Left lobe of liver (tissue), 2 donors: ENCODE measurements around the gene ALX3. TPM values are rescaled to one million over a fixed set of nuclear protein-coding genes. Genes with fewer than 3 reads are reported as not detected.
"Not testable (repeated sequence)": the region's sequence is repeated elsewhere in the genome, so short reads cannot be mapped to it uniquely, and the experiment has no call there.

Source experiments
- ATAC-seq: fragments of 200-7000 bp; cut with Tn5 transposase; one replicate; pipeline ENCODE4 v1.9.1; 2020; ENCODE audit warnings: mild to moderate bottlenecking, moderate library complexity
- DNase-seq: peaks from one replicate; pipeline ENCODE4 v3.0.0-alpha.2; 2020; ENCODE audit warnings: low spot score
- total RNA-seq: library from RNA; stranded (reverse); gene quantifications from one replicate; pipeline ENCODE4 v1.2.1, GENCODE V29; 2021
- donor health status: DM: no; HTN: no; CAD: no; lungs with moderate emphysema.
- donor health status: DM: no; HTN: yes; CAD: no.

Gene ALX3
- total RNA-seq, 1 donor from 2014 or later, result not detected

- no peak for ATAC-seq
- DNase-seq, result no peak
These were observed 21.4 kb downstream of the ALX3 start for GRCh38 chr1:110048923-110049601.

- ATAC-seq (peak; percentile 69), DNase-seq (no peak)
These were observed 22.2 kb downstream of the ALX3 start for GRCh38 chr1:110048240-110048639.

DNA sequence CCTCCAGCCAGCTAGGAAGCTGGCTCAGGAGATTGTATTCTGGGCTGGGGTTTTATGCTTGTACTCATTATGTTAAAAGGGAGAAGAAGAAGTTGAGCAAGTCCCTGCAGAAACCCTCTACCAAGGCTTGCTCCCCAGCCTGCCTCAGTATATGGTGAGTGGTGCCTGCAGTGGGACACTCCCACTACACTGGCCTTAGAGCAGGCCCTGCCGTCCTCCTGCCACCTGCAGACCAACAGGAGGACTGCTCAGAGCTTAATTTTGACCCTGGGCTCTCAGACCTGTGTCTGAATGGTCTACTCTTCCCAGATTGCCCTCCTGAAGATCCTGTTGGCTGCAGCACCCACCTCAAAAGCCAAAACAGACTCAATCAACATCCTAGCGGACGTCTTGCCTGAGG lies 23.0 kb downstream of the ALX3 start:
- ATAC-seq (peak; percentile 52), DNase-seq (no peak)

GRCh38 chr1:110043016-110043415 lies 27.5 kb downstream of the ALX3 start:
- DNase-seq, result no peak
- no peak for ATAC-seq

- DNase-seq (no peak), ATAC-seq (no peak)
These were observed 29.9 kb downstream of the ALX3 start for GRCh38 chr1:110040548-110040947.

GRCh38 chr1:110039641-110040040 lies 30.8 kb downstream of the ALX3 start:
- DNase-seq, result no peak

DNA sequence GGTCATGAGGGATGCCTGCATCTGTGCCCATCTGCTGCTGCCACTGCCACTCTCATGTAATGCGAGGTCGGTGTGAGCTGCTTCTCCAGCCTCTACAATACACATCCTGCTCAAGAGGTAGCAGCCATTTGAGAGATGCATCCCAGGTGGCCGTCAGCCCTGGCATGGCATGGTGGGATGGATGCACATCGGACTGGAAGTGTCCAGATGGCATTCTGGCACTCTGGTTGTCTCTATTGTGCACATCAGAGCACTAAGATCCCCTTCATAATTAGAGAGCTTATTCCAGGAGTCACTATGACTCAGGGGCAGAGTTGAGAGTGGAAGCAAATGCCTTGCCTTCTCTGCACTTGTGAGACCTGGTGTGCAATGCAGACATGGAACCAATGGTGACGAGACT lies 32.2 kb downstream of the ALX3 start:
- ATAC-seq, result no peak

More at GRCh38 chr1:110039641-110040040, 30.8 kb downstream of the ALX3 start:
- ATAC-seq, result no peak

GRCh38 chr1:110035236-110035752 lies 35.2 kb downstream of the ALX3 start:
- DNase-seq (no peak), ATAC-seq (peak; percentile 25)

More for the DNA sequence above, 32.2 kb downstream of the ALX3 start:
- DNase-seq, result no peak

DNA sequence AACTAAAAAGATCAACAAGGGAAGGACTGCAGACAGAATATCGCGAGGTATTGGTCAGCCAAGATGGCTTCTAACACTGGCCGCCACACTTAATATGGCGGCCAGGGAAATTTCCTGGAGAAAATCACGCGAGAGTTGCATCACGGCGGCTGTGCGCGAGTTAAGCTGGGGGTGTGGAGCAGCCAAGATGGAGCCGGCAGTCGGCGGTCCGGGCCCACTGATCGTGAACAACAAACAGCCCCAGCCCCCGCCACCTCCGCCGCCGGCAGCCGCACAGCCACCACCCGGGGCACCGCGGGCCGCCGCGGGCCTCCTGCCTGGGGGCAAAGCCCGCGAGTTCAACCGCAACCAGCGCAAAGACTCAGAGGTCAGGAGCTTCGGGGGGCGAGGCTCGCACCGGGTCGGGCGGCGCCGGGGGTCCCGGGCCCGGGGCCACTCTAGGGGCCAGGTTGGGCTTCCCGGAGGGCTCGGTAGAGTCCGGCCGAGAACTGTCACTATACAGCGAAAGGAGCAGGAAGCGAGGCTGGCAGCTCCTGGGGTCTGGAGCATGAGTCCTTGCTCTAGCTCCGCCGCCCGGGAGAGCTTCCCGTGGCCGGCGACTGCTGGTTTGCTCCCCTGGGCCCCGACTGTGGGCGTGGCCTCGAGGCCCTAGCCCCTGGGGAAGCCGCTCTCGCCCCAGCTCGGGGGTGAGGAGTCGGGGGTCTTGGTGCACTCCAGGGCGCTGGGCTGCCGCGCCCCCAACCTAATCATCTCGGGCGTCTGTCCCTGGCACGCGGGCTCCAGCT lies 35.8 kb downstream of the ALX3 start, which contains the start of gene STRIP1:
Gene STRIP1 (plus strand): TSS at position 174 of the 785 bp plus-strand sequence. CDS start 14 bp downstream, at position 188.
- peak; percentile 91 for ATAC-seq
- DNase-seq, result peak; percentile 94

DNA sequence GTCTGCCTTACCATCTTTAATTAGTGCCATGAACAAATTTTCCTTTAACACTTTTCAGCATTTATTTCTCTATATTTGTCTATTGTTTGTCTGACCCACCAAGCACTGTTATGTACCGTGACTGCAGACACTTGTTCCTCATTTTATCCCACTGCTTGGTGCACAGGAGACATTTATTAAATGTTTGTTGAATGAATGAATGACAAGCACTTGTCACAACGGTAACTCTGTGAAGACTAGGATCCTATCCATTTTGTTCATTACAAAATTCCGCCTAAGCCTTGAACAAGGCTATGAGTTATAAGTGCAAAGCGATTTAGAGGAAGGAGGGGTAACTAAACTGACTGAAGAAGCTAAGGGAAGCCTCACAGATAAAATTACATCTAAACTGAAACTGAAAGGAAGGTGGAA lies 36.4 kb downstream of the ALX3 start:
- DNase-seq, result no peak
- ATAC-seq, result no peak

DNA sequence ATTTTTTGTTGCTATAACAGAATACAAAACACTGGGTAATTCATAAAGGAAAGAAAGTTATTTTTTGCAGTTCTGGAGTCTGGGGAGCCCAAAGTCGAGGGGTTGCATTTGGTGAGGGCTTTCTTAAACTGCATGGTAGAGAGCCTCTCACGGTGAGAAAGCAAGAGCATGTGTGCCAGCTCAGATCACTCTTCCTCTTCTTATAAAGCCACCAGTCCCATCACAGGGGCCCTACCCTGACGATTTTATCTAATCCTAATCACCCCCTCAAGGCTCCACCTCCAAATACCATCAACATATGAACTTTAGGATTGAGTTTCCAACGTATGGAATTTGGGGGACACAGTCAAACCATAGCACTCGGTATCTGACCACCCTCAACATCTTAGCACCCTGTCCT lies 37.1 kb downstream of the ALX3 start:
- DNase-seq (no peak), ATAC-seq (no peak)

DNA sequence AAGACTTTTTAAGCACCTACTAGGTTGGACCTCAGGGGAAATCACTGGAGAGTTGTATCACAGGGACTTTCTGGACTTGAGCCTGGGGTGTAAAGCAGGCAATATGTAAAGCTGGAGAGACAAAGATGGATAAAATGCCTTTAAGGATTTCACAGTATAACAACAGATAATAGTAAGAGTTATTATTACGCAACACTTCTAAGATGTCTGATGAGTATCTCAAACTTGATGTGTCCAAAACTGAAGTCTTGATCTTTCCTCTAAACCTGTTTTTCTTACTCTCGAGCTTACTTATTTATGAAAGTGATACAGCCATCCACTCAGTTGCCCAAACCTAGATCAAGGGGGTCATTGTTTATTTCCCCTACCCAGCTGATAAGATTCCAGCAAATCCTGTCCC lies 38.1 kb downstream of the ALX3 start:
- ATAC-seq (no peak), DNase-seq (no peak)

DNA sequence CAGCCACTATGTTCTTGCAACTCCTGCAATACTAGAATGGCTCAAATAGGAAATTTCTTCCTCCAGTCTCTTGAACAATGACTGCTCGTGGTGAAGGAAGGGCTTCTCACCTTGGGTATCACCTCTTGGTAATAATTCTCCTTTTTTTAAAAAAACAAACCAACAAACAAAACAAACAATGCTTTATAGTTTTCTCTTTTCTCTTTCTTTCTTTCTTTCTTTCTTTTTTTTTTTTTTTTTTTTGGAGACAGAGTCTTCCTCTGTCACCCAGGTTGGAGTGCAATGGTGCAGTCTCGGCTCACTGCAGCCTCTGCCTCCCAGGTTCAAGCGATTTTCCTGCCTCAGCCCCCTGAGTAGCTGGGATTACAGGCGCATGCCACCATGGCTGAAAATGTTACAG lies 39.8 kb downstream of the ALX3 start:
- not testable (repeated sequence) for DNase-seq, ATAC-seq

DNA sequence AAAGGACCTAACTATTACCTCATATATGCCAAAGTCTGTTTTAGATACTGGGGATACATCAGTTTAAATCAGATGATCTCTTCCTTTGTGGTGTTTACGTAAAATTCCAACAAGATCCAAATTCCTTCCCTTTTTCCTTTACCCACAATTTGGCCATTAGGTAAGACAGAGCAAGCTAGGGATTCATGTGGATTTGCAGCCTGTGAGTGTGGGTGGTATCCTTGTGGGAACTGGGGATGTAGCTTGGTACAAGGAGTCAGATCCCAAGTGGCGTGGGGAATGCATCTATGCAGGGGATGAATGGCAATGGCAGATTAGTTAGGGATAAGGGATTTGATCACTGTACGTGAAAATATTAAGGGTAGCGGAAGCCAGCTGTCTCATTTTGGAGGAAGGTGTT lies 45.9 kb downstream of the ALX3 start:
- DNase-seq (no peak), ATAC-seq (no peak)

- no peak for ATAC-seq
- no peak for DNase-seq
These were observed 49.2 kb downstream of the ALX3 start for GRCh38 chr1:110021285-110021684.

DNA sequence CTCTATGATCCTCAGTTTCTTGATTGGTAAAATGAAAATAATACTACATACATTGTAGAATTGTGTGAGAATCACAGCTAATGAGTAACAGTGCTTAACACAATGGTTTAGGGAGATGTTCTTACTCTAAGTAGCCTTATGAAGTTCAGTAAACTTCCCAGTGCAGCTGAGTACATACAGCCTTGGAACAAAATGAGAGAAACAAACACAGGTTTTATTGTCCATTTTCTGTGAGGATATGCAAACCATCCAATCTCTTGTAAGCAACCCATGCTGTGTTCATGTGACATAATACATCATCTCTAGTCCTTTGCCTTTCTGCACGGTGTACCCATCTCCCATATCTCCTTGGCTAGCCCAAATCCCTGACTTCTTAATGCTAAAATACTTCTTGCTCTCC lies 50.7 kb downstream of the ALX3 start:
- no peak for DNase-seq

DNA sequence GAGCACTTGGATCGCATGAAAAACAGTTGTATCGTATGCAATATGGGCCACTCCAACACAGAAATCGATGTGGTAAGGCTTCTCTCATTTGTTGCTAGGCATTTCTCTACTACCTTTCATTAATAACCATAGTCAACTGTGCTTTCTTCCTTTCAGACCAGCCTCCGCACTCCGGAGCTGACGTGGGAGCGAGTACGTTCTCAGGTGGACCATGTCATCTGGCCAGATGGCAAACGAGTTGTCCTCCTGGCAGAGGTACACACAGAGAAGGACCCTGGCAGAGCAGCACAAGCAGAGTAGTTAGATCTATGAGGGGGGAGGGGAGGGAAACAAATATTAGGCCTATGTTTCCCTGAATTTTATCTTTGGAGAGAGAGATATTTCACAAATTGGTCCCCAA lies 52.1 kb downstream of the ALX3 start:
- no peak for ATAC-seq
- DNase-seq, result no peak

More for the DNA sequence above, 50.7 kb downstream of the ALX3 start:
- no peak for ATAC-seq

GRCh38 chr1:110017792-110018191 lies 52.7 kb downstream of the ALX3 start:
- DNase-seq (no peak), ATAC-seq (no peak)

GRCh38 chr1:110012100-110012780 lies 58.2 kb downstream of the ALX3 start:
- no peak for ATAC-seq

DNA sequence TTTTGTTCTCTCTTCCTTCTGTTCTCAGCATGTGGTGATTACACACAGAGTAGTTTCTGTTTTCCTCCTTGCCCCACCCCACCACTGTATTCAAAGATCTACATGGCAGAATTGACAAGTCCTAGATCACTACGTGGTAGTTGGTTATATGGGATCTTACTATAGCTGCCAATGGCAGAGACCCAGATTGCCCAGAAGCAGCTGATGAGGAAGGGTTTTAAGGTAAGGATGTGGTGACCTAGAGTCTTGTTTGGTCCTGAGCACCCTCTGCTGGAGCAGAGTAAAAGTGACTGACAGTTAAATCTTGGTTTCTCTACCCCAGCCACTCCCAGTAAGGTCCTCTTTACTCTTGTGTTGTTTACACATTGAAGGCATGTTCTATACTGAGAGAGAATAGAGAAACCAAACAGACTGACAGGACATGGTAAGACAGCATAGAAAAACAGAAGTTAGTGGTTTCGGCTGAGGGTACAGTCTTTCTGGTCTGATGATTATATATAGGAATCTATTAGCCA lies 58.9 kb downstream of the ALX3 start:
- DNase-seq, result no peak
- ATAC-seq, result peak; percentile 78

More at GRCh38 chr1:110012100-110012780, 58.2 kb downstream of the ALX3 start:
- DNase-seq, result no peak
